Pericardium fibroblast (primary cell): ENCODE measurements around the gene DLEU7. TPM values are rescaled to one million over a fixed set of nuclear protein-coding genes. Genes with fewer than 3 reads are reported as not detected.

Source experiments
- total RNA-seq: library from RNA; depleted of rRNA; stranded (reverse); fragments of >200 nt; gene quantifications from 2 replicates; pipeline ENCODE4 v1.2.3, GENCODE V29; 2015

The DLEU7 gene
- total RNA-seq, result not detected in 2 replicates

GRCh38 chr13:50843257-50844083, at the start of gene DLEU7:
Gene DLEU7 (minus strand): TSS chr13:50843692. CDS start chr13:50843646, 46 bp downstream.

Other genes starting within 250 kb of the DLEU7 start
- 32.1 and 44.8 TPM in 2 replicates for gene RNASEH2B, start 66.1 kb upstream of the DLEU7 start, total RNA-seq